H9 (cell line): Measurements from ENCODE around the gene CMPK2. TPM values are rescaled to one million over a fixed set of nuclear protein-coding genes. Genes with fewer than 3 reads are reported as not detected.

Source experiments
- DNase-seq: peaks from one replicate; pipeline ENCODE4 v3.0.0-alpha.2; 2017
- H2AFZ ChIP-seq: one replicate; pipeline ENCODE4 v1.6.1; 2013; ENCODE audit warnings: mild to moderate bottlenecking, low read length, control low read depth, moderate library complexity
- H2AK5ac ChIP-seq: 2 replicates; pipeline ENCODE4 v1.6.1; 2013; ENCODE audit warnings: low read length, control low read depth, mixed read lengths; ENCODE audit not compliant: insufficient read length
- H2BK120ac ChIP-seq: one replicate; pipeline ENCODE4 v1.6.1; 2013; ENCODE audit warnings: low read depth, mild to moderate bottlenecking, low read length, control low read depth, inconsistent platforms; ENCODE audit not compliant: poor library complexity, severe bottlenecking
- H2BK12ac ChIP-seq: 2 replicates; pipeline ENCODE4 v1.6.1; 2013; ENCODE audit warnings: low read length, control low read depth, mixed read lengths, low read depth; ENCODE audit not compliant: insufficient read length
- H2BK15ac ChIP-seq: 2 replicates; pipeline ENCODE4 v1.6.1; 2013; ENCODE audit warnings: low read depth, low read length, control low read depth
- H2BK20ac ChIP-seq: one replicate; pipeline ENCODE4 v1.6.1; 2013; ENCODE audit warnings: low read depth, mild to moderate bottlenecking, low read length, control low read depth, inconsistent platforms; ENCODE audit not compliant: poor library complexity, severe bottlenecking
- H2BK5ac ChIP-seq: 2 replicates; pipeline ENCODE4 v1.6.1; 2013; ENCODE audit warnings: low read length, control low read depth, mixed read lengths; ENCODE audit not compliant: insufficient read length
- H3K14ac ChIP-seq: 2 replicates; pipeline ENCODE4 v1.6.1; 2013; ENCODE audit warnings: low read length, control low read depth; ENCODE audit not compliant: insufficient read depth
- H3K18ac ChIP-seq: 2 replicates; pipeline ENCODE4 v1.6.1; 2013; ENCODE audit warnings: low read depth, mild to moderate bottlenecking, mixed read lengths, low read length, control low read depth; ENCODE audit not compliant: insufficient read length
- H3K23ac ChIP-seq: 2 replicates; pipeline ENCODE4 v1.6.1; 2013; ENCODE audit warnings: low read length, control low read depth, mixed read lengths, low read depth; ENCODE audit not compliant: insufficient read length
- H3K23me2 ChIP-seq: 2 replicates; pipeline ENCODE4 v1.6.1; 2013; ENCODE audit warnings: low read depth, mild to moderate bottlenecking, mixed read lengths, low read length, control low read depth; ENCODE audit not compliant: insufficient read length, poor library complexity, severe bottlenecking
- H3K27ac ChIP-seq: 2 replicates; pipeline ENCODE4 v1.5.1; 2013; ENCODE audit warnings: low read length, control low read depth, mixed read lengths, low read depth; ENCODE audit not compliant: insufficient read length
- H3K27me3 ChIP-seq: 2 replicates; pipeline ENCODE4 v1.6.1; 2013; ENCODE audit warnings: low read length, control low read depth, inconsistent platforms; ENCODE audit not compliant: insufficient read depth
- H3K4ac ChIP-seq: 2 replicates; pipeline ENCODE4 v1.6.1; 2013; ENCODE audit warnings: low read depth, mild to moderate bottlenecking, control low read depth, inconsistent platforms, low read length, moderate library complexity
- H3K4me1 ChIP-seq: 2 replicates; pipeline ENCODE4 v1.6.1; 2013; ENCODE audit warnings: low read length, control low read depth, inconsistent platforms; ENCODE audit not compliant: insufficient read depth
- H3K4me2 ChIP-seq: 2 replicates; pipeline ENCODE4 v1.6.1; 2013; ENCODE audit warnings: low read length, control low read depth, mixed read lengths; ENCODE audit not compliant: insufficient read length, insufficient read depth
- H3K56ac ChIP-seq: 2 replicates; pipeline ENCODE4 v1.6.1; 2013; ENCODE audit warnings: low read depth, mild to moderate bottlenecking, mixed read lengths, low read length, control low read depth; ENCODE audit not compliant: insufficient read length
- H3K79me1 ChIP-seq: 2 replicates; pipeline ENCODE4 v1.6.1; 2013; ENCODE audit warnings: low read depth, mild to moderate bottlenecking, moderate library complexity, low read length, control low read depth, inconsistent platforms; ENCODE audit not compliant: insufficient read depth, poor library complexity, severe bottlenecking
- H3K79me2 ChIP-seq: 2 replicates; pipeline ENCODE4 v1.6.1; 2013; ENCODE audit warnings: low read length, control low read depth, inconsistent platforms; ENCODE audit not compliant: insufficient read depth
- H3K9ac ChIP-seq: 2 replicates; pipeline ENCODE4 v1.6.1; 2013; ENCODE audit warnings: low read length, control low read depth, mixed read lengths; ENCODE audit not compliant: insufficient read length; ENCODE audit errors: extremely low read depth
- H3K9me3 ChIP-seq: one replicate; pipeline ENCODE4 v1.6.1; 2013; ENCODE audit warnings: low read depth, low read length, inconsistent platforms; ENCODE audit not compliant: control insufficient read depth
- H3T11ph ChIP-seq: one replicate; pipeline ENCODE4 v1.6.1; 2013; ENCODE audit warnings: mild to moderate bottlenecking, low read length, control low read depth, inconsistent platforms
- H4K20me1 ChIP-seq: one replicate; pipeline ENCODE4 v1.6.1; 2013; ENCODE audit not compliant: control insufficient read depth, insufficient read length, insufficient read depth
- H4K5ac ChIP-seq: 2 replicates; pipeline ENCODE4 v1.6.1; 2013; ENCODE audit warnings: low read depth, mild to moderate bottlenecking, mixed read lengths, low read length, control low read depth; ENCODE audit not compliant: insufficient read length
- H4K8ac ChIP-seq: replicated peaks from 2 replicates; pipeline ENCODE4 v1.6.1; 2013; ENCODE audit warnings: low read length, control low read depth, mixed read lengths, low read depth; ENCODE audit not compliant: insufficient read length
- H4K91ac ChIP-seq: 2 replicates; pipeline ENCODE4 v1.6.1; 2013; ENCODE audit warnings: low read depth, mild to moderate bottlenecking, moderate library complexity, mixed read lengths, low read length, control low read depth; ENCODE audit not compliant: insufficient read length
- H3K27ac Mint-ChIP-seq, 3 experiments: 2 replicates in 2 of 3; 3 replicates in 1 of 3; pipeline ENCODE4 v1.8.0; 2020 to 2021; ENCODE audit warnings: mixed read lengths in 3 of 3, mild to moderate bottlenecking in 1 of 3, moderate library complexity in 1 of 3
- H3K27me3 Mint-ChIP-seq: 2 replicates; pipeline ENCODE4 v1.8.0; 2021; ENCODE audit warnings: low read depth, mild to moderate bottlenecking, moderate library complexity, mixed read lengths
- H3K36me3 Mint-ChIP-seq, 3 experiments: 2 replicates in 2 of 3; 3 replicates in 1 of 3; pipeline ENCODE4 v1.8.0; 2020 to 2021; ENCODE audit warnings: low read depth in 3 of 3, mixed read lengths in 3 of 3; ENCODE audit not compliant: insufficient read depth in 1 of 3
- H3K4me1 Mint-ChIP-seq, 2 experiments: 2 replicates each; pipeline ENCODE4 v1.8.0; 2020; ENCODE audit warnings: mixed read lengths in 2 of 2
- H3K4me3 Mint-ChIP-seq, 2 experiments: 2 replicates in 1 of 2; 3 replicates in 1 of 2; pipeline ENCODE4 v1.8.0; 2020 to 2021; ENCODE audit warnings: mild to moderate bottlenecking in 2 of 2, mixed read lengths in 2 of 2, moderate library complexity in 1 of 2
- H3K9me3 Mint-ChIP-seq, 2 experiments: 2 replicates in 1 of 2; 3 replicates in 1 of 2; pipeline ENCODE4 v1.8.0; 2020; ENCODE audit warnings: mild to moderate bottlenecking in 2 of 2, mixed read lengths in 2 of 2, moderate library complexity in 1 of 2
- WGBS: extraction: QIAGEN DNeasy Blood & Tissue Kit; methylation state at CpG from one replicate; pipeline ENCODE4 v1.1.7; 2013; ENCODE audit warnings: missing lambda C conversion rate, low lambda C conversion rate, mixed read lengths; ENCODE audit not compliant: insufficient read length; ENCODE audit errors: extremely low coverage; 5-methylcytosine and 5-hydroxymethylcytosine counted together
- total RNA-seq: library from RNA; stranded (reverse); gene quantifications from 2 replicates; pipeline ENCODE4 v1.2.1, GENCODE V29; 2021
- TF ChIP-seq, protein P1 (sequence below): fragments of 200-600 bp; sonication (generic); conservative IDR thresholded peaks from 3 replicates; pipeline ENCODE4 v1.8.0; 2021; ENCODE audit warnings: antibody characterized with exemption, mild to moderate bottlenecking

Gene CMPK2
- total RNA-seq, 1 experiment from 2014 or later, result 0.90 TPM

DNA sequence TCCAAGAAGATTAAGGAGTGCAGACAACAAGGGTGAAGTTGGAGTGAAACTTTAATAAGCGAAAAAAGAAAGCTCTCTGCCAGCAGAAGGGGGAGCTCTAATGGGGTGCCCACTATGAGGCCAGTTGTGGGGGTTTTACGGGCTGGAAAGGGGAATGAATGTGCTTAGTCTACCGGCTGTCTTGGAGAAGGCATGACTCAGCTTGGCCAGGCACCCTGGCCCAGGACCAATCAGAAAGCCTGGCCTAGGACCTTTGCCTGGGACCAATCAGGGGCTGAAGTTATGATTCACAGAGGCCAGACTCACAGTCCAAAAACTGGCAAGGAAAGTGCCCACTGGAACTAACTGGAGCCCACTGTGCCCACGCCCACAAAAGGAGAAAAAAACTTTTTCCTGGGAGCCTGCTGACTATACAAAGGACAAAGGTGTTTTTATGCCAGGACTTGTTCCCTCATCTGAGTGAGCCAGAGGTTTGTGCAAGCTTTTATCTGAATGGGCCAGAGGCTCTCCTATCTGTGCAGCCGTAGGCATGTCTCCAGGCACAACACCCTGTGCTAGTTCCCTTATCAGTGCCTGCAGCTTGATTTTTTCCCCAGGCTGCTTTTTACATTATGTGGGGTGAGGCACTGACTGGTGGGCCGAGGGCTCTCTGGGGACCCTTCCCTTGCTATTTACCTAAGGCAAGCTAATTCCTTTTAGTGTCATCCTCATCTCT, 18.6 kb downstream of the CMPK2 start:
- Histone ChIP-seq H4K5ac (no peak overlapping the region), H3K56ac (no peak overlapping the region), H4K20me1 (no peaks in the 10 kb centered on the region), H3K4me1 (no peaks in the 10 kb centered on the region), H3K27me3 (no peaks in the 10 kb centered on the region), H4K91ac (no peak overlapping the region), H3K4me2 (no peak overlapping the region), H2BK15ac (no peak overlapping the region), H3K27ac (no peak overlapping the region), H3K23ac (no peak overlapping the region), H2BK5ac (no peak overlapping the region), H2BK12ac (no peak overlapping the region), H2AK5ac (no peak overlapping the region), H2AFZ (no peak overlapping the region), H3K9ac (no peak overlapping the region), H3K79me2 (no peaks in the 10 kb centered on the region), H3K18ac (no peak overlapping the region), H3K79me1 (no peaks in the 10 kb centered on the region), H2BK120ac (no peak overlapping the region), H3K23me2 (no peaks in the 10 kb centered on the region), H3K4ac (no peak overlapping the region), H4K8ac (no peak overlapping the region), H3K9me3 (peaks cover 51% of the 10 kb centered on the region), H3K14ac (no peak overlapping the region), H2BK20ac (no peak overlapping the region), H3T11ph (no peak overlapping the region)
- Mint-ChIP-seq H3K36me3 (peaks cover 18 to 41% (median 40%) of the 10 kb centered on the region in 3 experiments), H3K4me3 (no peak overlapping the region), H3K27me3 (peaks cover 4% of the 10 kb centered on the region), H3K4me1 (no peaks in the 10 kb centered on the region), H3K27ac (no peak overlapping the region), H3K9me3 (peaks cover 62 to 73% of the 10 kb centered on the region in 2 experiments)
- WGBS, result no CpG with 5 or more reads among the region's 6 CpGs
- no peak for DNase-seq
- TF ChIP-seq, protein P1, sequence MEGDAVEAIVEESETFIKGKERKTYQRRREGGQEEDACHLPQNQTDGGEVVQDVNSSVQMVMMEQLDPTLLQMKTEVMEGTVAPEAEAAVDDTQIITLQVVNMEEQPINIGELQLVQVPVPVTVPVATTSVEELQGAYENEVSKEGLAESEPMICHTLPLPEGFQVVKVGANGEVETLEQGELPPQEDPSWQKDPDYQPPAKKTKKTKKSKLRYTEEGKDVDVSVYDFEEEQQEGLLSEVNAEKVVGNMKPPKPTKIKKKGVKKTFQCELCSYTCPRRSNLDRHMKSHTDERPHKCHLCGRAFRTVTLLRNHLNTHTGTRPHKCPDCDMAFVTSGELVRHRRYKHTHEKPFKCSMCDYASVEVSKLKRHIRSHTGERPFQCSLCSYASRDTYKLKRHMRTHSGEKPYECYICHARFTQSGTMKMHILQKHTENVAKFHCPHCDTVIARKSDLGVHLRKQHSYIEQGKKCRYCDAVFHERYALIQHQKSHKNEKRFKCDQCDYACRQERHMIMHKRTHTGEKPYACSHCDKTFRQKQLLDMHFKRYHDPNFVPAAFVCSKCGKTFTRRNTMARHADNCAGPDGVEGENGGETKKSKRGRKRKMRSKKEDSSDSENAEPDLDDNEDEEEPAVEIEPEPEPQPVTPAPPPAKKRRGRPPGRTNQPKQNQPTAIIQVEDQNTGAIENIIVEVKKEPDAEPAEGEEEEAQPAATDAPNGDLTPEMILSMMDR, result no peak
